ENCODE results near the gene FSTL4.

Gene FSTL4

GRCh38 chr5:133528841-133529240 lies 83.5 kb downstream of the FSTL4 start:
- FAIRE-seq: no peak
- no peak for DNase-seq (ENCODE audit: insufficient read length, low spot score)
- TF ChIP-seq, protein P1, sequence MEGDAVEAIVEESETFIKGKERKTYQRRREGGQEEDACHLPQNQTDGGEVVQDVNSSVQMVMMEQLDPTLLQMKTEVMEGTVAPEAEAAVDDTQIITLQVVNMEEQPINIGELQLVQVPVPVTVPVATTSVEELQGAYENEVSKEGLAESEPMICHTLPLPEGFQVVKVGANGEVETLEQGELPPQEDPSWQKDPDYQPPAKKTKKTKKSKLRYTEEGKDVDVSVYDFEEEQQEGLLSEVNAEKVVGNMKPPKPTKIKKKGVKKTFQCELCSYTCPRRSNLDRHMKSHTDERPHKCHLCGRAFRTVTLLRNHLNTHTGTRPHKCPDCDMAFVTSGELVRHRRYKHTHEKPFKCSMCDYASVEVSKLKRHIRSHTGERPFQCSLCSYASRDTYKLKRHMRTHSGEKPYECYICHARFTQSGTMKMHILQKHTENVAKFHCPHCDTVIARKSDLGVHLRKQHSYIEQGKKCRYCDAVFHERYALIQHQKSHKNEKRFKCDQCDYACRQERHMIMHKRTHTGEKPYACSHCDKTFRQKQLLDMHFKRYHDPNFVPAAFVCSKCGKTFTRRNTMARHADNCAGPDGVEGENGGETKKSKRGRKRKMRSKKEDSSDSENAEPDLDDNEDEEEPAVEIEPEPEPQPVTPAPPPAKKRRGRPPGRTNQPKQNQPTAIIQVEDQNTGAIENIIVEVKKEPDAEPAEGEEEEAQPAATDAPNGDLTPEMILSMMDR (IDR thresholded peaks at IDR 0.05; ENCODE audit: insufficient read depth, missing control alignments): no peak

DNA sequence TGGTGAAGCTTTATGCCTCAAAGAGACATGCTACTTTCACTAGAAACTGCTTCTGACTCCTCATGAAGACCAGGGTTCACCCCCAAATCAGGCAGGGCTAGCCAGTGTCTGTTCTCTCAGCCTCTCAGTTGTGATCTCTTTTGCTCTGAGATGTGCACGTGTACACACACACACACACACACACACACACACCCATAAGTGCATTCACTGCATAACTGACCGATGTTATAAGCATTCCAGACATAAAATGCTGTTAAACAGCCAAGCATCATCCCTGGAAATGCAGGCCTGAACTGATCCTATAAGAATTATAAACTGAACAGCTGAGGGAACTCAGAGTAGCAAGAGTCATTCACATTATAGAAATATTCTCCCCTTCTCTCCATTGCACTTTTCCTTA lies 85.0 kb downstream of the FSTL4 start:
- TF ChIP-seq, protein P1 (IDR thresholded peaks at IDR 0.05; ENCODE audit: insufficient read depth, missing control alignments): no peak
- no peak for DNase-seq (ENCODE audit: insufficient read length, low spot score)
- no peak for FAIRE-seq

- TF ChIP-seq, protein P1 (IDR thresholded peaks at IDR 0.05; ENCODE audit: insufficient read depth, missing control alignments): no peak
- DNase-seq (ENCODE audit: insufficient read length, low spot score) (no peak), FAIRE-seq (no peak)
These were observed 86.0 kb downstream of the FSTL4 start for GRCh38 chr5:133526368-133526767.

GRCh38 chr5:133525126-133525525 lies 87.2 kb downstream of the FSTL4 start:
- DNase-seq (ENCODE audit: insufficient read length, low spot score): no peak
- FAIRE-seq: no peak
- TF ChIP-seq, protein P1 (IDR thresholded peaks at IDR 0.05; ENCODE audit: insufficient read depth, missing control alignments): no peak

- DNase-seq (ENCODE audit: insufficient read length, low spot score) (no peak), FAIRE-seq (no peak)
- TF ChIP-seq, protein P1 (IDR thresholded peaks at IDR 0.05; ENCODE audit: insufficient read depth, missing control alignments): no peak
These were observed 87.7 kb downstream of the FSTL4 start for GRCh38 chr5:133524666-133525065.

- DNase-seq (ENCODE audit: insufficient read length, low spot score) (no peak), FAIRE-seq (no peak)
These were observed 88.3 kb downstream of the FSTL4 start for GRCh38 chr5:133523961-133524586.

More at GRCh38 chr5:133523961-133524586, 88.3 kb downstream of the FSTL4 start:
- TF ChIP-seq, protein P1 (IDR thresholded peaks at IDR 0.05; ENCODE audit: insufficient read depth, missing control alignments): no peak

All from D721Med (cell line).